ENCODE results near the gene HOXD8.

The HOXD8 gene

DNA sequence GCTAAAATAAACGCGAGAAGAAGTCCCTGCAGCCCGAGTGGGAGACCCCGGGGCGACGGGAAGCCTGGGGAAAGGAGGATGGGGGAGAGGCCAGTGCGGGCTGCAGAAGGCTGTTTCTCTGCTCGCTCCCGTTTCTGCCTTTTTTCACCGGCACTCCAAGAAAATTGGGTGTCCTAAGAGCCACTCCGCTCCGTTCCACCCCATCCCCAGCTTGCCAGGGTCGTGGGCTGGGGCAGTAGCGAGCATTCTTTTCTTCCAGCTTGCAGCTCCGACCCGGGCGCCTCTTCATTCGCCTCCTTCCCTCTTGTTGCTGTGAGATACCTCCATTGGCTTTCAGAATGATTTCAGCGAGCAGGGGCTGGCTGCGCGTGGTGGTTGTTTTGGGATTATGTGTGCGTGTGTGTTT, 28.7 kb downstream of the HOXD8 start:
- Histone ChIP-seq H3K36me3 (ENCODE audit: control insufficient read depth in 2 of 2, insufficient read depth in 1 of 2, low read length in 2 of 2) (peaks cover 0 to 20% of the 10 kb centered on the region in 2 experiments; a peak in 1 of 3 replicates), H3K27ac (ENCODE audit: extremely low read depth, low read depth, low read length) (peak overlapping the region; percentile 98), H3K9me3 (ENCODE audit: control insufficient read depth, insufficient read depth, low read depth, low read length) (no peaks in the 10 kb centered on the region), H3K4me3 (ENCODE audit: low read depth, low read length) (peak overlapping the region; percentile 48), H3K4me1 (ENCODE audit: control insufficient read depth, insufficient read depth, low read length) (peaks cover 12% of the 10 kb centered on the region)
- CTCF ChIA-PET = interaction anchor here (0.6 kb wide), 1 partner anchor 498 kb away, joined by 3 read pairs; no protein-coding TSS in a partner anchor
- POLR2A ChIA-PET = no interaction called here
- TF ChIP-seq ZBTB1 (tag by site-specific recombination; IDR thresholded peaks at IDR 0.05) (no peak), ZNF155 (tag by site-specific recombination; IDR thresholded peaks at IDR 0.05) (no peak), ZNF366 (tag by site-specific recombination; conservative IDR thresholded peaks at IDR 0.05) (peak; percentile 14; the same call in 1 of the 2 replicates), ZNF544 (tag by site-specific recombination; IDR thresholded peaks at IDR 0.05) (no peak), MZF1 (tag by site-specific recombination; IDR thresholded peaks at IDR 0.05; ENCODE audit: borderline replicate concordance) (no peak), ZBTB17 (tag by site-specific recombination; IDR thresholded peaks at IDR 0.05) (peak; percentile 75), ZNF341 (tag by site-specific recombination; IDR thresholded peaks at IDR 0.05; ENCODE audit: low read depth) (0 out of 2 replicates have a peak, but pooled peaks have one; percentile 7), ZNF747 (tag by site-specific recombination; IDR thresholded peaks at IDR 0.05) (no peak), KLF1 (tag by site-specific recombination; IDR thresholded peaks at IDR 0.05) (no peak), ZNF10 (tag by site-specific recombination; IDR thresholded peaks at IDR 0.05) (no peak), ZNF658 (tag by site-specific recombination; IDR thresholded peaks at IDR 0.05) (no peak), ZNF514 (tag by site-specific recombination; IDR thresholded peaks at IDR 0.05) (no peak), SCRT1 (tag by site-specific recombination; IDR thresholded peaks at IDR 0.05; ENCODE audit: borderline replicate concordance) (no peak), KLF16 (tag by site-specific recombination; IDR thresholded peaks at IDR 0.05) (no peak), YY1 (tag by site-specific recombination; IDR thresholded peaks at IDR 0.05) (no peak), ZNF529 (tag by site-specific recombination; IDR thresholded peaks at IDR 0.05; ENCODE audit: insufficient replicate concordance) (no peak), ZBTB7A (tag by site-specific recombination; IDR thresholded peaks at IDR 0.05; ENCODE audit: low read depth) (no peak), ZNF37A (tag by site-specific recombination; IDR thresholded peaks at IDR 0.05) (no peak), ZNF335 (tag by site-specific recombination; conservative IDR thresholded peaks at IDR 0.05) (peak; percentile 11; the same call in 1 of the 2 replicates), ZNF623 (tag by site-specific recombination; IDR thresholded peaks at IDR 0.05) (no peak), ZBTB8A (tag by site-specific recombination; IDR thresholded peaks at IDR 0.05) (no peak), ZXDB (tag by site-specific recombination; IDR thresholded peaks at IDR 0.05) (peak; percentile 100)
- TF ChIP-seq, protein P1, sequence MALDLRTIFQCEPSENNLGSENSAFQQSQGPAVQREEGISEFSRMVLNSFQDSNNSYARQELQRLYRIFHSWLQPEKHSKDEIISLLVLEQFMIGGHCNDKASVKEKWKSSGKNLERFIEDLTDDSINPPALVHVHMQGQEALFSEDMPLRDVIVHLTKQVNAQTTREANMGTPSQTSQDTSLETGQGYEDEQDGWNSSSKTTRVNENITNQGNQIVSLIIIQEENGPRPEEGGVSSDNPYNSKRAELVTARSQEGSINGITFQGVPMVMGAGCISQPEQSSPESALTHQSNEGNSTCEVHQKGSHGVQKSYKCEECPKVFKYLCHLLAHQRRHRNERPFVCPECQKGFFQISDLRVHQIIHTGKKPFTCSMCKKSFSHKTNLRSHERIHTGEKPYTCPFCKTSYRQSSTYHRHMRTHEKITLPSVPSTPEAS (tag by site-specific recombination; IDR thresholded peaks at IDR 0.05) = peak; percentile 76
- TF ChIP-seq, protein P2, sequence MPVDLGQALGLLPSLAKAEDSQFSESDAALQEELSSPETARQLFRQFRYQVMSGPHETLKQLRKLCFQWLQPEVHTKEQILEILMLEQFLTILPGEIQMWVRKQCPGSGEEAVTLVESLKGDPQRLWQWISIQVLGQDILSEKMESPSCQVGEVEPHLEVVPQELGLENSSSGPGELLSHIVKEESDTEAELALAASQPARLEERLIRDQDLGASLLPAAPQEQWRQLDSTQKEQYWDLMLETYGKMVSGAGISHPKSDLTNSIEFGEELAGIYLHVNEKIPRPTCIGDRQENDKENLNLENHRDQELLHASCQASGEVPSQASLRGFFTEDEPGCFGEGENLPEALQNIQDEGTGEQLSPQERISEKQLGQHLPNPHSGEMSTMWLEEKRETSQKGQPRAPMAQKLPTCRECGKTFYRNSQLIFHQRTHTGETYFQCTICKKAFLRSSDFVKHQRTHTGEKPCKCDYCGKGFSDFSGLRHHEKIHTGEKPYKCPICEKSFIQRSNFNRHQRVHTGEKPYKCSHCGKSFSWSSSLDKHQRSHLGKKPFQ (tag by site-specific recombination; IDR thresholded peaks at IDR 0.05) = no peak
- TF ChIP-seq, protein P3, sequence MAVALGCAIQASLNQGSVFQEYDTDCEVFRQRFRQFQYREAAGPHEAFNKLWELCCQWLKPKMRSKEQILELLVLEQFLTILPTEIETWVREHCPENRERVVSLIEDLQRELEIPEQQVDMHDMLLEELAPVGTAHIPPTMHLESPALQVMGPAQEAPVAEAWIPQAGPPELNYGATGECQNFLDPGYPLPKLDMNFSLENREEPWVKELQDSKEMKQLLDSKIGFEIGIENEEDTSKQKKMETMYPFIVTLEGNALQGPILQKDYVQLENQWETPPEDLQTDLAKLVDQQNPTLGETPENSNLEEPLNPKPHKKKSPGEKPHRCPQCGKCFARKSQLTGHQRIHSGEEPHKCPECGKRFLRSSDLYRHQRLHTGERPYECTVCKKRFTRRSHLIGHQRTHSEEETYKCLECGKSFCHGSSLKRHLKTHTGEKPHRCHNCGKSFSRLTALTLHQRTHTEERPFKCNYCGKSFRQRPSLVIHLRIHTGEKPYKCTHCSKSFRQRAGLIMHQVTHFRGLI (tag by site-specific recombination; IDR thresholded peaks at IDR 0.05) = no peak
- TF ChIP-seq, protein P4, sequence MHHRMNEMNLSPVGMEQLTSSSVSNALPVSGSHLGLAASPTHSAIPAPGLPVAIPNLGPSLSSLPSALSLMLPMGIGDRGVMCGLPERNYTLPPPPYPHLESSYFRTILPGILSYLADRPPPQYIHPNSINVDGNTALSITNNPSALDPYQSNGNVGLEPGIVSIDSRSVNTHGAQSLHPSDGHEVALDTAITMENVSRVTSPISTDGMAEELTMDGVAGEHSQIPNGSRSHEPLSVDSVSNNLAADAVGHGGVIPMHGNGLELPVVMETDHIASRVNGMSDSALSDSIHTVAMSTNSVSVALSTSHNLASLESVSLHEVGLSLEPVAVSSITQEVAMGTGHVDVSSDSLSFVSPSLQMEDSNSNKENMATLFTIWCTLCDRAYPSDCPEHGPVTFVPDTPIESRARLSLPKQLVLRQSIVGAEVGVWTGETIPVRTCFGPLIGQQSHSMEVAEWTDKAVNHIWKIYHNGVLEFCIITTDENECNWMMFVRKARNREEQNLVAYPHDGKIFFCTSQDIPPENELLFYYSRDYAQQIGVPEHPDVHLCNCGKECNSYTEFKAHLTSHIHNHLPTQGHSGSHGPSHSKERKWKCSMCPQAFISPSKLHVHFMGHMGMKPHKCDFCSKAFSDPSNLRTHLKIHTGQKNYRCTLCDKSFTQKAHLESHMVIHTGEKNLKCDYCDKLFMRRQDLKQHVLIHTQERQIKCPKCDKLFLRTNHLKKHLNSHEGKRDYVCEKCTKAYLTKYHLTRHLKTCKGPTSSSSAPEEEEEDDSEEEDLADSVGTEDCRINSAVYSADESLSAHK (tag by site-specific recombination; IDR thresholded peaks at IDR 0.05) = no peak
- TF ChIP-seq, protein P5, sequence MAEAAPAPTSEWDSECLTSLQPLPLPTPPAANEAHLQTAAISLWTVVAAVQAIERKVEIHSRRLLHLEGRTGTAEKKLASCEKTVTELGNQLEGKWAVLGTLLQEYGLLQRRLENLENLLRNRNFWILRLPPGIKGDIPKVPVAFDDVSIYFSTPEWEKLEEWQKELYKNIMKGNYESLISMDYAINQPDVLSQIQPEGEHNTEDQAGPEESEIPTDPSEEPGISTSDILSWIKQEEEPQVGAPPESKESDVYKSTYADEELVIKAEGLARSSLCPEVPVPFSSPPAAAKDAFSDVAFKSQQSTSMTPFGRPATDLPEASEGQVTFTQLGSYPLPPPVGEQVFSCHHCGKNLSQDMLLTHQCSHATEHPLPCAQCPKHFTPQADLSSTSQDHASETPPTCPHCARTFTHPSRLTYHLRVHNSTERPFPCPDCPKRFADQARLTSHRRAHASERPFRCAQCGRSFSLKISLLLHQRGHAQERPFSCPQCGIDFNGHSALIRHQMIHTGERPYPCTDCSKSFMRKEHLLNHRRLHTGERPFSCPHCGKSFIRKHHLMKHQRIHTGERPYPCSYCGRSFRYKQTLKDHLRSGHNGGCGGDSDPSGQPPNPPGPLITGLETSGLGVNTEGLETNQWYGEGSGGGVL (tag by site-specific recombination; IDR thresholded peaks at IDR 0.05) = no peak
- TF ChIP-seq, protein P6, sequence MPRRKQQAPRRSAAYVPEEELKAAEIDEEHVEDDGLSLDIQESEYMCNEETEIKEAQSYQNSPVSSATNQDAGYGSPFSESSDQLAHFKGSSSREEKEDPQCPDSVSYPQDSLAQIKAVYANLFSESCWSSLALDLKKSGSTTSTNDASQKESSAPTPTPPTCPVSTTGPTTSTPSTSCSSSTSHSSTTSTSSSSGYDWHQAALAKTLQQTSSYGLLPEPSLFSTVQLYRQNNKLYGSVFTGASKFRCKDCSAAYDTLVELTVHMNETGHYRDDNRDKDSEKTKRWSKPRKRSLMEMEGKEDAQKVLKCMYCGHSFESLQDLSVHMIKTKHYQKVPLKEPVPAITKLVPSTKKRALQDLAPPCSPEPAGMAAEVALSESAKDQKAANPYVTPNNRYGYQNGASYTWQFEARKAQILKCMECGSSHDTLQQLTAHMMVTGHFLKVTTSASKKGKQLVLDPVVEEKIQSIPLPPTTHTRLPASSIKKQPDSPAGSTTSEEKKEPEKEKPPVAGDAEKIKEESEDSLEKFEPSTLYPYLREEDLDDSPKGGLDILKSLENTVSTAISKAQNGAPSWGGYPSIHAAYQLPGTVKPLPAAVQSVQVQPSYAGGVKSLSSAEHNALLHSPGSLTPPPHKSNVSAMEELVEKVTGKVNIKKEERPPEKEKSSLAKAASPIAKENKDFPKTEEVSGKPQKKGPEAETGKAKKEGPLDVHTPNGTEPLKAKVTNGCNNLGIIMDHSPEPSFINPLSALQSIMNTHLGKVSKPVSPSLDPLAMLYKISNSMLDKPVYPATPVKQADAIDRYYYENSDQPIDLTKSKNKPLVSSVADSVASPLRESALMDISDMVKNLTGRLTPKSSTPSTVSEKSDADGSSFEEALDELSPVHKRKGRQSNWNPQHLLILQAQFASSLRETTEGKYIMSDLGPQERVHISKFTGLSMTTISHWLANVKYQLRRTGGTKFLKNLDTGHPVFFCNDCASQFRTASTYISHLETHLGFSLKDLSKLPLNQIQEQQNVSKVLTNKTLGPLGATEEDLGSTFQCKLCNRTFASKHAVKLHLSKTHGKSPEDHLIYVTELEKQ (tag by site-specific recombination; IDR thresholded peaks at IDR 0.05; ENCODE audit: borderline replicate concordance) = no peak
